ENCODE data around the gene CPO.

- TF ChIP-seq CTCF (IDR thresholded peaks at IDR 0.05) (no peak), EP300 (IDR thresholded peaks at IDR 0.05) (no peak), POLR2A (IDR thresholded peaks at IDR 0.05) (no peak)
Observed at GRCh38 chr2:206984206-206984605, 44.9 kb downstream of the CPO start.

Data from tibial nerve (tissue), 4 donors.